Adrenal gland (tissue), 12 donors: ENCODE measurements around the gene AGPAT4. TPM values are rescaled to one million over a fixed set of nuclear protein-coding genes. Genes with fewer than 3 reads are reported as not detected.

Experiments used
- DNase-seq, 7 donors: peaks; one replicate each; pipeline ENCODE4 v3.0.0-alpha.2; 2019 to 2020
- H3K27ac ChIP-seq, 5 donors: fragments of 200-600 bp; sonication (generic) in 4 of 5; 1 replicate in 3 of 5; 2 replicates in 2 of 5; pipeline versions ENCODE4 v1.5.1 to v1.8.0; 2016 to 2020; ENCODE audit warnings: mild to moderate bottlenecking in 1 of 5
- H3K27me3 ChIP-seq: fragments of 200-600 bp; 2 replicates; pipeline ENCODE4 v1.8.0; 2021
- H3K36me3 ChIP-seq, 2 donors: fragments of 200-600 bp; replicated peaks in 1 of 2; 1 replicate in 1 of 2; 2 replicates in 1 of 2; pipeline versions ENCODE4 v1.5.1 to v1.8.0; 2018 to 2022
- H3K4me1 ChIP-seq, 2 donors: fragments of 200-600 bp; replicated peaks in 1 of 2; 1 replicate in 1 of 2; 2 replicates in 1 of 2; pipeline versions ENCODE4 v1.5.1 to v1.8.0; 2018 to 2021
- H3K4me3 ChIP-seq, 4 donors: fragments of 200-600 bp; sonication (generic) in 3 of 4; one replicate each; pipeline ENCODE4 v1.5.1; 2016 to 2018
- H3K9me3 ChIP-seq, 3 donors: fragments of 200-600 bp; sonication (generic) in 1 of 3; replicated peaks in 1 of 3; 1 replicate in 2 of 3; 2 replicates in 1 of 3; pipeline versions ENCODE4 v1.5.1 to v1.8.0; 2016 to 2021
- POLR2A ChIP-seq, 2 donors: fragments of 450-650 bp; IDR thresholded peaks; one replicate each; pipeline ENCODE4 v1.6.1; 2017; ENCODE audit warnings: antibody characterized with exemption in 2 of 2, mild to moderate bottlenecking in 2 of 2, moderate library complexity in 1 of 2
- WGBS, 4 donors: extraction: QIAGEN DNeasy Blood & Tissue Kit in 2 of 4; methylation state at CpG; one replicate each; pipeline versions ENCODE4 v1.1.5 to v1.1.7; 2013 to 2017; 5-methylcytosine and 5-hydroxymethylcytosine counted together
- intact Hi-C, 2 donors: fragments of 100-400 bp; cut with DNase I; formaldehyde crosslinking; loops; one replicate each; pipeline versions ENCODE4 v1.14.1 to v1.15.0; 2022 to 2023
- polyA plus RNA-seq, 3 donors: library from polyadenylated mRNA; stranded (reverse); fragments of 200-250 nt in 2 of 3; fragments of 350-450 nt in 1 of 3; fragmentation: Illumina TruSeq in 1 of 3; extraction: RNeasy Lipid Tissue Mini Kit (QIAGEN cat#74804) in 1 of 3; gene quantifications; one replicate each; pipeline ENCODE4 v1.2.3, GENCODE V29; 2013 to 2014
- total RNA-seq, 9 donors: library from RNA; depleted of rRNA in 4 of 9; stranded (reverse); fragments of >200 nt in 4 of 9; fragments of 120-200 nt in 1 of 9; fragmentation: NEBNext Ultra II Directional in 1 of 9; extraction: Animal tissue kit (Norgen Biotek cat#: 25700) in 1 of 9; gene quantifications; one replicate each; pipeline versions ENCODE4 v1.1.0 to v1.2.4, GENCODE V29; 2013 to 2023
- TF ChIP-seq, protein P1 (sequence below), 6 experiments: fragments of 450-650 bp in 4 of 6; fragments of 200-600 bp in 2 of 6; sonication (generic) in 1 of 6; IDR thresholded peaks; 1 replicate in 5 of 6; 2 replicates in 1 of 6; pipeline versions ENCODE4 v1.5.1 to v1.8.0; 2016 to 2021; ENCODE audit warnings: antibody characterized with exemption in 6 of 6, mild to moderate bottlenecking in 2 of 6, moderate library complexity in 1 of 6
- donor health status: healthy with polysubstance abuse.
- donor health status: Bipolar disorder and iron deficiency.
- donor health status: DM: yes; HTN: yes; CAD: no.
- donor health status: DM: no; HTN: no; CAD: no.
- donor health status: DM: no; HTN: no; CAD: no.
- donor health status: DM: yes; HTN: yes; CAD: no.

AGPAT4 gene
- total and polyA plus RNA-seq, 12 donors, result 2.2 to 13.1 (median 3.7) TPM

GRCh38 chr6:161242113-161242512, 31.7 kb downstream of the AGPAT4 start:
- Histone ChIP-seq H3K4me1 (no peaks in the 10 kb centered on the region), H3K27ac (no peak overlapping the region), H3K36me3 (no peaks in the 10 kb centered on the region), H3K9me3 (no peaks in the 10 kb centered on the region), H3K4me3 (no peak overlapping the region), H3K27me3 (no peaks in the 10 kb centered on the region)
- DNase-seq, result no peak
- intact Hi-C loops, result no loop called here
- 96 to 98% (median 97%) methylated on average over 10 of the region's 10 CpGs for WGBS, 4 donors
- TF ChIP-seq, protein P1, sequence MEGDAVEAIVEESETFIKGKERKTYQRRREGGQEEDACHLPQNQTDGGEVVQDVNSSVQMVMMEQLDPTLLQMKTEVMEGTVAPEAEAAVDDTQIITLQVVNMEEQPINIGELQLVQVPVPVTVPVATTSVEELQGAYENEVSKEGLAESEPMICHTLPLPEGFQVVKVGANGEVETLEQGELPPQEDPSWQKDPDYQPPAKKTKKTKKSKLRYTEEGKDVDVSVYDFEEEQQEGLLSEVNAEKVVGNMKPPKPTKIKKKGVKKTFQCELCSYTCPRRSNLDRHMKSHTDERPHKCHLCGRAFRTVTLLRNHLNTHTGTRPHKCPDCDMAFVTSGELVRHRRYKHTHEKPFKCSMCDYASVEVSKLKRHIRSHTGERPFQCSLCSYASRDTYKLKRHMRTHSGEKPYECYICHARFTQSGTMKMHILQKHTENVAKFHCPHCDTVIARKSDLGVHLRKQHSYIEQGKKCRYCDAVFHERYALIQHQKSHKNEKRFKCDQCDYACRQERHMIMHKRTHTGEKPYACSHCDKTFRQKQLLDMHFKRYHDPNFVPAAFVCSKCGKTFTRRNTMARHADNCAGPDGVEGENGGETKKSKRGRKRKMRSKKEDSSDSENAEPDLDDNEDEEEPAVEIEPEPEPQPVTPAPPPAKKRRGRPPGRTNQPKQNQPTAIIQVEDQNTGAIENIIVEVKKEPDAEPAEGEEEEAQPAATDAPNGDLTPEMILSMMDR (IDR thresholded peaks at IDR 0.05), result no peak

DNA sequence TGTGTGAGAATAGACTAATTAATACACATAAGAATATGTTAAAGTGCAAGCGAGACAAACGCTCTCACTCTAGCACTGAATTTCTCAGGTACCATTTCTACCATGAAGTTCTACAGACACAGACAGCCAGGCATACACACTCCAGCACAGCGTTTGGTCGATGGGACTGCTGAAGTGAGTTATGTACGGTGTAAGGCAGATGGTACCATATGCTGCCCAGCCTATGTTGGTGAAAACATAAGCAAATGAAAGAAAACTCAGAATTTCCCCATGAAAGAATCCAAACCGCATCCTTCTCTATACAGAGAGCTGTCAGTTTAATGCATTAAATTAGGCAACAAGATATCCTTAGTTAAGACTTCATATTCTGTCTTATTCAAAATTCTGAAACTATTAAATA, 34.9 kb downstream of the AGPAT4 start:
- Histone ChIP-seq H3K36me3 (no peaks in the 10 kb centered on the region), H3K27ac (no peak overlapping the region), H3K4me3 (no peak overlapping the region), H3K4me1 (peaks cover 0 to 16% of the 10 kb centered on the region in 2 donors), H3K9me3 (no peaks in the 10 kb centered on the region), H3K27me3 (no peaks in the 10 kb centered on the region)
- WGBS, 4 donors, result 90 to 98% (median 94%) methylated on average over 6 of the region's 6 CpGs
- intact Hi-C loops, result no loop called here
- no peak for DNase-seq
- no peak for TF ChIP-seq POLR2A (IDR thresholded peaks at IDR 0.05)
- TF ChIP-seq, protein P1 (IDR thresholded peaks at IDR 0.05), result no peak

DNA sequence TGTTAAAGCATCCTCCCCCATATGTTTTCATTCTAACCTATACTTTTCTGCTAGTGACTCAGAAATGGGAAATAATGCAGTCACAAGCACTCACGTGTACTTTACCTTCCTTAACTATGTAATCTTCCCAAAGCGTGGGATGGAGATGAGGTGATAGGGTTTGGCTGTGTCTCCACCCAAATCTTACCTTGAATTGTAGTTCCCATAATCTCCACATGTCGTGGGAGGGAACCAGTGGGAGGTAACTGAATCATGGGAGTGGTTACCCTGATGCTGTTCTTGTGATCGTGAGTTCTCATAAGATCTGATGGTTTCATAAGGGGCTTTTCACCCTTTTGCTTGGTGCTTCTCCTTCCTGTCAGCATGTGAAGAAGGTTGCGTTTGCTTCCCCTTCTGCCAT, 35.4 kb downstream of the AGPAT4 start:
- H3K36me3 ChIP-seq, result no peaks in the 10 kb centered on the region
- TF ChIP-seq POLR2A (IDR thresholded peaks at IDR 0.05), result no peak
- TF ChIP-seq, protein P1 (IDR thresholded peaks at IDR 0.05), result no peak
- no peaks in the 10 kb centered on the region for H3K27me3 ChIP-seq
- peaks cover 0 to 17% of the 10 kb centered on the region in 2 donors for H3K4me1 ChIP-seq
- H3K4me3 ChIP-seq, result no peak overlapping the region
- no peak for DNase-seq
- intact Hi-C loops, result no loop called here
- no peaks in the 10 kb centered on the region for H3K9me3 ChIP-seq
- H3K27ac ChIP-seq, result no peak overlapping the region
- 86 to 92% (median 90%) methylated on average over 5 of the region's 5 CpGs for WGBS, 4 donors

DNA sequence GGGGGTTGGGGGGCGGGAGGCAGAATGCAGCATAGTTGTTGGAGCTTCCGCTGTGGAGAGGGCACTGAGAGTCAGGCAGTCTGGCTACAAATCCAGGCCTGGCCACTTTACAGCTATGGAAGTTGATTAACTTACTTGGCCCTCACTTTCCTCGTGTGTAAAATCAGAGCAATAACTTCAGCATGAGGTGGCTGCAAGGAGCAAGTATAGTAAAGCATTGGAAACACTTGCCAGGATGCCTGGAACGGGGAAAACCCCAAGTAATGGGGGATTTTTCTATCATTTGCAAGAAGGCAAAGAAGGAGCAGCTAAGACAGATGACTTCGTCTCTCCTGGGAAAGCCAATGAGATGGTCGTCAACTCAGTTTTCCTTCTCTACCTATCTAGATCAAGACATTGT, 35.8 kb downstream of the AGPAT4 start:
- TF ChIP-seq, protein P1 (IDR thresholded peaks at IDR 0.05), result no peak

More for the DNA sequence above, 35.8 kb downstream of the AGPAT4 start:
- Histone ChIP-seq H3K9me3 (no peaks in the 10 kb centered on the region), H3K4me1 (peaks cover 0 to 17% of the 10 kb centered on the region in 2 donors), H3K4me3 (no peak overlapping the region), H3K27me3 (no peaks in the 10 kb centered on the region), H3K36me3 (no peaks in the 10 kb centered on the region), H3K27ac (no peak overlapping the region)
- DNase-seq, result no peak
- intact Hi-C loops, result no loop called here
- 78 to 96% (median 89%) methylated on average over 5 to 6 of the region's 6 CpGs for WGBS, 4 donors
